SH-SY5Y (cell line): Measurements from ENCODE around the gene TRIM7.

Experiments
- GATA2 ChIP-seq: IDR thresholded peaks from 2 replicates; pipeline ENCODE4 v1.6.1; 2011; ENCODE audit warnings: mild to moderate bottlenecking, low read depth, low read length
- GATA3 ChIP-seq: IDR thresholded peaks from 2 replicates; pipeline ENCODE4 v1.6.1; 2011; ENCODE audit warnings: low read depth, mild to moderate bottlenecking, low read length, moderate library complexity

TRIM7 gene

DNA sequence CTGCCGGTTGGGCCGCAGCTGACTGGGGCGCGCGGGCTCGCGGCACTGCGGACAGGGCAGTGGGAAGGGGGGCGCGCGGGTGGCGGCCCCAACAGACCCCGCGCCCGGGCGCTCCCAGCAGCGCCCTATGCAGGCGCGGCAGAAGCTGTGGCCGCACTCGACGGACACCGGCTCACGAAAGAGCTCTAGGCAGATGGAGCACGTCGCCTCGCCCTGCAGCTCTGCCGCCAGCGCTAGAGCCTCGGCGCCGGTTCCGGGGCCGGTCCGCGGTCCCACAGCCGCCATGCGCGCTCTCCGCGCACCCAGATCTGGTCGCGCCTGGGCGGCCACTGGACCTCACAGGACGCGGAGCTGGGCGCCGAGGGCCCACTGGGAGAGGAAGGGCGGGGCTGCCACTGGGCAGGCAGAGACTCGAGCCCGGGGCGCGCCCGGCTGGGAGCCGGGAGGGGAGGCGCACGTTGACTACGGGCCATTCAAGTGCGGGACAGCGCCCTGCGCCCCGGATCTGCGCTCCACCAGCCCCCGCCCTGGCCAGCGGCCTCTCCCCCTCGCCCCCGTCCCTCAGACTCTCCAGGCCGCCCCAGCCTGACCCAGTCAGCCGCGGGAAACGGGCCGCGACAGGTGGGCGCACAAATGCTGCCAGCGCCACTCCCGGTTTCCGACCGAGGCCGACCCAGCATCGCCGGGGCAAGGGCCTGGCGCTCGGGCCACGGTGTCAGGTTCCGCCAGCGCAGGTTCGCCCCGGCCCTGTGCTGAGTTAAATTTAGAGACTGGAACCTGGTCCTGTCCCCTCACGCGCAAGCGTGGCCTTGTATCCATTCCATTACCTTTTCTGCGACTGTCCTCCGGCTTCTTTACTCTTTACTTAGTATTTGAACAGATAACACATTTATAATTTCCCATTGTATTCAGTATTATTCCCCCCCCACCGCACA, at the start of gene TRIM7:
TSS of gene TRIM7 (minus strand) at position 371 of the 935 bp plus-strand sequence. CDS start at position 285, 86 bp downstream.
- TF ChIP-seq GATA2 (no peak), GATA3 (no peak)

DNA sequence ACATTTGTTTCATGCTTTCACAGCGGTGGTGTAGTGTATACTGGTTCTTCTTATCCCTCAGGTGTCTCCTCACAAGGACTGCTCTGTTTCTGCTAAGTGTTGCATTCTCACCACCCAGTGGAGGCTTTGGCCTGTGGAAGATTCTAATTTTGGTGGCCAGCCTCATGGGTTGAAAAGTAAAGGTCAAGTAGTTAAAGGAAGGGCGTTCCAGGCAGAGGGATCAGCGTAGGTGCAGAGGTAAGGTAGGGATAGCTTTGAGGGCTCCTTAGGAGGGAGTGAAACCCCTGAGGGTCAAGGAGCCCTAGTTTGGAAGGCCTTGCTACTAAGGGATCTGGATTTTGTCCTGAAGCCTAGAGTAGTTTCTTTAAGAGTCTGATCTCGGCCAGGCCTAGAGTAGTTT, 43.3 kb upstream of the TRIM7 start:
- TF ChIP-seq GATA2: no peak

DNA sequence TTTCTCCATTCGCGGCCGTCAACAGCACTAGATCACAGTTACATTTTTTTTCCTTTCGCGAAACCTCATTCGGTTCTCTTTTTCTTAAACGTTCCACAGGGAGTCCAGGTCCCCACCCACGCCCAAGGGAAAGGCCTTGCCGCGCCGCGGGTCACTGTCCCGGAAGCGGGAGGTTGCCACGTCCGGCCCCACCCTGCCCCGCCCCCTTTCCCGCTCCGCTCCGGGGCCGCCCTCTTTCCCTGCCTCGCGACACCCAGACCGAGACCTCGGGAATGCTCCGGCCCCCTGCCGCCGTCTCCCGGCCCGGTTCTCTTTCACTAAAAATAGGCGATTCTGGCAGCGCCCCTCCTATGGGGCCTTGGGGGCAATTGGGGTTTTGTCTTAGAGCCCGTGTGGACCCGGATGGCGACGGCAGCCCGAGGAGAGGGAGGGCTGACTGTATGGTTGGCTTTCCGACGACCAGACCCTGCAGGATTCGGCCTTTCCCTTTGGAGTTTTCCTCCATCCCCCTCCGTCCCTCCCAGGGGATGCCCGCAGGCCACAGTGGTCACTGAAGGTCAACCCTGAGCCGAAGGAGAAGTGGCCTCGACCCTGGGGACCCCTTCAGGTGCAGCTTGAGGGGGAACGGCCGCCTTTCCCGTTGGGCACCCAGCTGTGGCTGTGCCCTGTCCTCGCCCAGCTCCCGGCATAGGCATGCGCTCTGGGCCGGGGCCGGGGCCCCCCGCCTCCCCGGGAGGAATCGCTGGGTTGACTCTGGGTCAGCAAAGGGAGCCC, 41.5 kb upstream of the TRIM7 start:
- TF ChIP-seq GATA3 (no peak), GATA2 (no peak)

DNA sequence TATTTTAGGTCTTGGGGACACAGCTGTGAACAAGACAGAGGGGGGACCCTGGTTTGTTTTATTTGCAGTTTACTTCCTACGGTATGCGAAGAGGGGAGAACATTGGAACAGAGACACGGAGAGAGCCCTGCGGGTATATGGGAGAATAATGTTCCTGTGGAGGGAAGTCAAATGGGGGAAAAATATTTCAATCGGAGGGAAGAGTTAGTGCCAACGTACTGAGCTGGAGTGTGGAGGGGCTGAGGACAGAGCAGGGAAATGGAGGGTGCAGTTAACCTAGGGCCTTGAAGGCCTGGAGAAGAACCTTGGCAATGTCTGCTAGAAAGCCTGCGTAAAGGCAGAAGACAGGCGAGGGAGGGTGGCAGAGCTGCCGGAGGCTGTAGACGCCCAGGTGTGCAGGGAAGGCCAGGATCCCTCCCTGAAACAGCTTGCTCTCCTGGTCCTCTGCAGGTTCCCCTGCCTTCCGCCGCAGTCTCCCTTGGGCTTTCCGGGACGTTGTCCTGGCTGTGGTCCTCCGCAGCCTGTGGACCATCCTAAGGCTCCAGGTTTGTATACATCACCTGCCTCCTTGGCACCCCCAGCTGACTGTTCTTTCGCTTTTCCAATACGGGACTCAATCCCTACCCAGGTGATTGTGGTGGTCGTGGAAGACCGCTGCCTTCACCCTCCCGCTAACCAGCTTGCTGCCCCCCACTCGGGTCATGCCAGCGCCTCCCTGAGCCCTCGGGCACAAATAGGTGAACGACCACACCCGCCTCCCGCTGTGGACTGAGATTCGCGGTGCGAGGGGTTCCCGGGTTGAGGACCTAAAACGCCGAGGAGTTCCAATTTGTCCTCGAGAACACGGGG, 40.7 kb upstream of the TRIM7 start:
- no peak for TF ChIP-seq GATA3
- no peak for TF ChIP-seq GATA2

DNA sequence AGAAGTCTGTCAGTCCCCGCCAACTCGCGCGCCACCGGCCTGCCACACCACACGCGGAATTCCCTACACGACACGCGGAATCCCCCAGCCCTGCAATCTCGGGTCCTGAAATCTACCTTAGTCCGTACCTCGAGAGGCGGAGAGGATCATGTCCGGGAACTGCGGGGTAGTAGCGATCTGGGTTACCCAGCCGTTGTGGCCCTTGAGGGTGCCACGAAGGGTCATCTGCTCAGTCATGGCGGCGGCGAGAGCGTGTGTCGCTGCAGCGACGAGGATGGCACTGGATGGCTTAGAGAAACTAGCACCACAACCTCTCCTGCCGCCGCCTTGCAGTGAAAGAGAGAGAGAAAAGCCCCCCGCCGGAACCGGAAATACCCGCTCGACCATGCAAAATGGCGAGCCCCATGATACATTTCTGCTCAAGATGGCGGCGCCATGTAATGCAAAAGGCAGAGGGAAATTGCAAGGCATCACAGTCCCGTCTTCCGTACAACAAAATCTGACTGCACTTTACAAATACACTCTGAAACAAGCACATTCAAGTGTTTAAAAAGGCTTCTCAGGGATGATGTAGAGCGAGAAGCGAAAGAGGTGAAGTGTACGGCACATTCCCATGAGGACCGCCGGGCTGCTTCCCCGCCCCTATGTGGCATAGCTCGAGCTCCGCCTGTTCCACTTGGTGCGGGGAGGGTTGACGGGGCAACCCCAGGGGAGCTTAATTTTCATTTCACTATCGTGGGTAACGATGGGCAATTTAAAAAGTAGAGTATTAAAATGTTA, 38.8 kb upstream of the TRIM7 start, which contains the start of gene RACK1:
TSS of gene RACK1 (minus strand) at position 343 of the 780 bp plus-strand sequence. CDS start at position 237, 106 bp downstream.
- TF ChIP-seq GATA3 (no peak), GATA2 (no peak)

DNA sequence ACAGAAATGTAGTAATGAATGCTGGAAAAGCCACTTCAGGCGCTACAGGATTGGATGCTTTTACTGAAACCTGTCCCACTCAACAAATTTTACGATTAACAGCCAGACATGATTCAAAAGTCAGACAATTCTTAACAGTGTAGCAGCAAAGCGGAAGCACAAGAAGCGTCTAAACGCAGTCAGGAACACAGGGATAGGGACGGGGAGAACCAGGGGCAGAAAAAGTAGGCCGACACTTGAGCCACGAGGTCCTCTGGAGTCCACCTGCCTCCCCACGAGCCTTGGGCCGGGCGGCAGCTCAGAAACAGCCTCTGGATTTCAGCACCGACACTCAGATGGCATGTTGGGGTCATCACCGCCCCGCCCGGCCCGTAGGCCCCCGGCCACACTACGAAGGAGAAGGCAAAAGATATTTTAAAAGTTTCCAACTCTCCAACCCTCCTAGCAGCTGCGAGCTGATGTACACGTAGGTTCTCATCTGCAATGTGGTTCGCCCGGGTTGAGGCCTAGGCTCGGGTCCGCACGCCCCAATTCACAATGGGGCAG, 38.1 kb upstream of the TRIM7 start:
- TF ChIP-seq GATA3 (no peak), GATA2 (no peak)

DNA sequence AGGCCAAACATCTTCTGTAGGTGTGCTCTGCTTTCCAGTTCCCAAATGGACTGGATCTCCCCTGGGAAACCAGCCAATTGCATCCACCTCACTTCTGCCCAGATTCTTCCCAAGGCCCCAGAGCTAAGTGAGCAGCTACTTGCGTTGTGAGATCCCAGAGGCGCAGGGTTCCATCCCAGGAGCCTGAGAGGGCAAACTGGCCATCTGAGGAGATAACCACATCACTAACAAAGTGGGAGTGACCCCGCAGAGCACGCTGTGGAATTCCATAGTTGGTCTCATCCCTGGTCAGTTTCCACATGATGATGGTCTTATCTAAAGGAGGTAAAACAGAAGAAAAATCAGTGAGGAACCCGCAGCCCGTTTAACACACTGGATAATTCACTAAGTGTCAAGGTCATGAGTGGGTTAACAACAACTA, 37.0 kb upstream of the TRIM7 start:
- TF ChIP-seq GATA2 (no peak), GATA3 (no peak)

DNA sequence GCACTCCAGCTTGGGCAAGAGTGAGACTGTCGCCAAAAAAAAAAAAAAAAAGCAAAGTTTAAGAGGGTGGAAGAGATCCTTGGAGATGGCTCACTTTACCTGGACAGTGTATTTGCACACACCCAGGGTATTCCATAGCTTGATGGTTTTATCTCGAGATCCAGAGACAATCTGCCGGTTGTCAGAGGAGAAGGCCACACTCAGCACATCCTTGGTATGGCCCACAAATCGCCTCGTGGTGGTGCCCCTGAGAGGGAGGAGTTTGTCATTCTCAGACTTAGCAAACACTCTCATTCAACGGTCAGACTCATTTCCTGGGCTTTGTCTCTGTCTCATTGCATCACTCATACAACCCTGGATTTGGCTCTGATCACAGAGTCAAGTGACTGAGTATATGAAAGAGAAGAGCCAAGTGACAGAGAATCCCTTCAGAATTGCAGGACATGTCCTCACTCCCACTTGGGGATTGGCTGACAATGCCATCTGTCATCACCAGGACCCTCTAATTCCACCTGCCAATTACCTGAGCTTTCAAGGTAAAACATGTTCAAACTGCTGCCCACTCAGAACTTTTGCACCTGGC, 36.5 kb upstream of the TRIM7 start:
- TF ChIP-seq GATA3: no peak
- TF ChIP-seq GATA2: no peak

DNA sequence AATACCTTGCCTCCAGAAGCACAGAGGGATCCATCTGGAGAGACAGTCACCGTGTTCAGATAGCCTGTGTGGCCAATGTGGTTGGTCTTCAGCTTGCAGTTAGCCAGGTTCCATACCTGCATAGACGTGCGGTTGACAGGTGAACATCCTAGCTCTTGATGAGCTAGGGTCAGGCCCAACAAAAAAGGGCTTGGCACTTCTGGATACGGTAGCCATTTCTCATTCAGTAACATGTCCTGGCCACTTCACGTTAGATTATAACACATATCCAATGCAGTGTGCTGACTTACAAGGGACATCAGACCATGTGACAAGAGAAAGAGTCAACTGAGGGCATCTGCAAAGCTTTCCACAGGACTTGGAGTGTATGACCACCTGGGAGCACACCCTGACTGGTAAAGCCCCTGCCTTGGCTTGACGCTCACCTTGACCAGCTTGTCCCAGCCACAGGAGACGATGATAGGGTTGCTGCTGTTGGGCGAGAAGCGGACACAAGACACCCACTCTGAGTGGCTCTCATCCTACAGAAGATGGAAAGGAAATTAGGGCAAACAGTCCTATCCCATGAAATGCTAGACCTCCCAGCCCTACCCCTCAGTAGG, 34.2 kb upstream of the TRIM7 start:
- TF ChIP-seq GATA3 (no peak), GATA2 (no peak)

DNA sequence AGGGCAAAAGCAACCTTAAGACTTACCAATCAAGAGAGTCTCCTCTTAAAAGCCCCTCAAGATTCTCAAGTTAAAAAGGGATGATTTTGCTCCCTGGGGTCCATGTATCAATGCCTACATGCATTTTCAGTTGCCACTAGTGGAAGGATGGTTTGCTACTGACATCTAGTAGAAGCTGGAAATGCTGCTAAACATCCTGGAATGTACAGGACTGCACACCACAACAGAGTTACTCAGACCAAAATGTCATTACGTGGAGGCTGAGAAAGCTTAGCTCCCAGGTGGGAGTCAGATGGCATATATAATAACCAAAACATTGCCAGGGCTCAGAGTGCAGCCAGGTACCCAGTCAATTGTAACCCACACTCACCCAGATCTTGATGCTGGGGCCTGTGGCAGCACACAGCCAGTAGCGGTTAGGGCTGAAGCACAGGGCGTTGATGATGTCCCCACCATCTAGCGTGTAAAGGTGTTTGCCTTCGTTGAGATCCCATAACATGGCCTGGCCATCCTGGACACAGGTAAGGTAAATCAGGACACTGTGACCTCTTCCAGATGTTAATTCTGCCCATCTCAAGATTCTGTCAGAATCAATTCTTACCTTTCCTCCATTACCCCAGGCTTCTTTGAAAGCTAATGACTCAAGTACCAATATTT, 32.9 kb upstream of the TRIM7 start:
- TF ChIP-seq GATA3 (no peak), GATA2 (no peak)

DNA sequence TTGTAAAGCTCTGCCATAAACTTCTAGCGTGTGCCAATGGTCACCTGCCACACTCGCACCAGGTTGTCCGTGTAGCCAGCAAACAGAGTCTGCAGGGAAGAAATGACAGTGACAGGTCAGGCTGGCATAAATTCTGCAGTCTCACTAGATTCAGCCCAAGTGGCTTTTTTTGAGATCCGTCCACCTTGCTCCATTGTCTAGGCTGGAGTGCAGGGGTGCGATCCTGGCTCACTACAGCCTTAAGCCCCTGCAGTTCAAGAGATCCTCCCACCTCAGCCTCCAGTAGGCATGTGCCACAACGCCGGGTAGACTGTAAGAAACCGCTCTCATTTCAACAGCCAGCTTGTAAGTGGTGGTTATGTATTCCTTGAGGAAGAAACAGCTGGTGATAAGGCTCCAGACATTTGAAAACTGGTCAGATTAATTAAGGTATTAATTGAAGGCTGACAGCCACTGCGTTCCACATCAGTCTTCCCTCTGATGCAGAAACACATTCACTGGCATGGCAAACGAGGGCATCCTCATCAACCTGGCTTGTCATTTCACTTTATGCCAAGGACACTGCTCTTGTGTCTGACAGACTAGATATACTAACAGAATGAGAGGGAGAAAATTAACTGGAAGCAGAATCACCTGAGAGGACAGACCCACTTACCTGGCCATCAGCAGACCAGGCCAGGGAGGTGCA, 32.1 kb upstream of the TRIM7 start:
- TF ChIP-seq GATA2 (no peak), GATA3 (no peak)
